Stimulated activated CD8-positive, alpha-beta memory T cell treated with anti-CD3 and anti-CD28 coated beads, Interleukin-12 subunit alpha, Interleukin-12 subunit beta, amount 100 ng/mL, for 1 hour (primary cell): ENCODE data around the gene VEGFC.

Experiments
- DNase-seq: peaks from one replicate; pipeline ENCODE4 v3.0.0-alpha.2; 2020; ENCODE audit warnings: low read depth

VEGFC gene

GRCh38 chr4:176798540-176798939 is 5.8 kb upstream of the VEGFC start:
- DNase-seq: no peak

DNA sequence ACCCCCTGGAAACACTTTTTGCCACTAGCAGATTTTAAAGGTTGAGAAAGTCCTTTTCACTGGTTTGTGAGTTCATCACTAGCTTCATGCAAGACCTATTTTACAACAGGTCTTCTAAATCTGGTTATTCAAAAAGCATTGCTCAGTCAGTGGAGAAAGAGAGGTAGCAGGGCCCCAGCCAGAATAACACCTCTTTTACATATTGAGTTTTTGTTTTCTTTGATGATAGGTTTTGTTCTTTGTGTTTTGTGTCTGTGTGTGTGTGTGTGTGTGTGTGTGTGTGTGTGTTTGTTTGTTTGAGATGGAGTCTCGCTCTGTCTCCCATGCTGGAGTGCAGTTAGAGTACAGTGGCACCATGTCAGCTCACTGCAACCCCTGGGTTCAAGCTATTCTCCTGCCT is 2.7 kb upstream of the VEGFC start:
- DNase-seq: no peak

DNA sequence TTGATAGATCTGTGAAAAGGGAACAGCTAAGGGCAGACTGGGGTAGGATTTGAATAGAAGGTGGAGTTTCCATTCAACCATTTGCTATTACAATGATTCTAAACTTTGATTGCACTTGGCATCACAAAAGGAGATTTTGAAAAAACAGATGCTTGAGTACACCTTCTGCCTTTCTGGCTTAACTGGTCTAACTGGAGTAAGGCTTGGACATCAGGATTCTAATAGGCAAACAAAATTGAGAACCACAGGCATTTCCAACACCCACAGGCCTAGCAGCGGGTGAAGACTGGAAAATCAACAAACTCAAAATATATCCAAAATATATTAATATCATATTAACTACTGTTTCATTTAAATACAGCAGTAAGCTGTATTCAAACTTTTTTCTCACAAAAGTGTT is 1.9 kb upstream of the VEGFC start:
- DNase-seq: no peak

GRCh38 chr4:176794151-176794550 is 1.4 kb upstream of the VEGFC start:
- DNase-seq: no peak

DNA sequence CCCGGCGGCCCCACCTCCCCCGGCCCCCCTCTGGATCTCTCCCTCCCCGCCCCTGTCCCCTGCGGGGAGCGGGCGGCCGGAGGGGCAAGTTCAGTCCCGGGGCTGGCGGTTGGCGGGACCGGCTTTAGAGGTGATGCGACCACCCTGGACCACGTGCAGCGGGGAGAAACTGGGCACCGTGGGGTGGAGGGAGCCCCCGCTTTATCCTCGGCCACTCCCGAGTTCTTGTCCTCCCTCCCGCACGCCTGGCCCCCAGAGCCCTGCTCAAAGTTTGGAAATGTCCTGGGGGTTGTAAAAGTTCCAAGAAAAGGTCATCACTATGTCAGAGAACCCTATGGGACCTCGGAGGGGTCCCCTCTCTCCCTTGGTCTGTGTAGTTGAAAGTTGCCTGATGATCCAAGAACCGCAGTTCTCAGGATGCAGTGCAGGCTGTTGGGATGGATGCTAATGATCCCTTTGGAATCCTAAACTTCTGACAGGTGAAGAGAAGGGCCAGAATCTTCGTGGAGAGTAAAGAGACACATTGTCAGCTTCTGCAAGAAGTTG is 411 bp upstream of the VEGFC start:
- no peak for DNase-seq

- no peak for DNase-seq
These were observed 964 bp downstream of the VEGFC start for GRCh38 chr4:176791591-176792325.

DNA sequence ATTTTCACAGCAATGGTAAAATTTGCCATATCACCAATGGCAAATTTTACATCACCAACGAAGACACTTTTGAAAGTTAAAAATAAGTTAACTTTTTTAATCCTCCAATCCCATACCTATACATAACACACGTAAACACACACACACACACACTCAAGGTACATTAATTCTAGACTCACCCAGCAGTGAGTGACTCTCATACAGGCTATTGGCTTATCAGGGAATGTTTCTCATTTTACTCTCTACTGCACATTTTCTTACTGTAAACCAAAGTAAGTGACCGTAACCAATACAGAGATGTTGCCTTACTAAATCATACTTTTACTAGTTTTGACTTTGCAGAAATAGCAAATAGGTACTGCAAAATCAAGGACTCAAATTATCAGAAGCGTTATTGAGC is 2.3 kb downstream of the VEGFC start:
- no peak for DNase-seq

- no peak for DNase-seq
These were observed 2.8 kb downstream of the VEGFC start for GRCh38 chr4:176789955-176790354.

- no peak for DNase-seq
These were observed 3.8 kb downstream of the VEGFC start for GRCh38 chr4:176788971-176789370.

- DNase-seq: no peak
These were observed 4.5 kb downstream of the VEGFC start for GRCh38 chr4:176788248-176788647.

- DNase-seq: no peak
These were observed 7.9 kb downstream of the VEGFC start for GRCh38 chr4:176784816-176785215.

GRCh38 chr4:176782794-176783193 is 9.9 kb downstream of the VEGFC start:
- DNase-seq: no peak

GRCh38 chr4:176782191-176782590 is 10.5 kb downstream of the VEGFC start:
- no peak for DNase-seq

DNA sequence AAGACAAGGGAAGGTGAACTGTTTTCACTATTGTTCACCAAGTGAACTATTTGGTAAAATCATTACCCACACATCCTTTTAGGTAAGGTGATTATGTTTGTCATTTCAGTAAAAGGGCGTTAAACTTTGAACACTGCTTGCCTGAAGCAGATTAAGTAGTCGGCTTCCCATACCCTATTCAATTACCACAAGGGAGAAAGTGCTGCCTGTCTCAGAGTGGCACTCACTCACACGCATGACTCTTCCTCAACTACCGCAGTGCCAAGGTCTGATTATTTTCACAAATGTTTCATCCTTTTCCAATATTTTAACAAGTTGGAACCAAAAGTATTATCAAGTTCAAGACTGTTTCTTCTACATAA is 11.0 kb downstream of the VEGFC start:
- no peak for DNase-seq

- DNase-seq: no peak
These were observed 11.6 kb downstream of the VEGFC start for GRCh38 chr4:176780995-176781738.

GRCh38 chr4:176779421-176779820 is 13.3 kb downstream of the VEGFC start:
- no peak for DNase-seq

DNA sequence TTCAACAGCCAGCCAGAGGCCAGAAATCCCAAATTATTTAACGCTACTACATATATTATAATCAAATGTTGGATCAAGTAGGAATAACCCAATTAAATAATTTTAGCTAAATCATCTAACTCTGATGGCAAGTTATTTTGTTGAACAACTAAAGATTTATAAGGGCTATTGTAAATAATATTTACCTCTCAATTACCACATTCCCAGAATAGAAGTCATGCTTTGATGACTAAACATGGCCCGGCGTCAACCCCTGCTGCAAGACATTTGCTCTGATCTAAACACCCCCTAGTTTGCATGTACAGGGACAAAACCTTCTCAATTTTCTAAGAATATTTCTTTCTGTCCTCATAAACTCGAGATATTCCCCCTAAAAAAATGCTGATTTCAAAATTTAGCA is 14.2 kb downstream of the VEGFC start:
- DNase-seq: no peak

GRCh38 chr4:176778063-176778462 is 14.7 kb downstream of the VEGFC start:
- no peak for DNase-seq

DNA sequence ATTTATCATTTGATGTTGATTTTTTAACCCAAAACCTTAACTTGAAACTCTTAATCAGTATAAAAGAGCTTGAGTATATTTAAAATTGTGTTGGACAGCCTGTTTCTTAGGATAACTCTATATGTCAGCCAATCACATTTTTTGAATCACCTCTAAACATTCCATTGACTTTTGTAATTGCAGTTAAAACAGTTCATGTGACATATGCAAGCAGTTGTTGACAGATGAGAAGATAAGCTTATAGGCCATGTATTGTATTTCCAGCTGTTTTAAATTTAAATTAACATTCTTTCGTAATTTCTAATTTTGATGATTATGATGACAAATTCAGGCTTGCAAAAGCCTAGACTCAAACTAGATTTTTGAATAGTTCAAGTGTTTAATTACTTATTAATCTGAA is 17.4 kb downstream of the VEGFC start:
- DNase-seq: no peak

DNA sequence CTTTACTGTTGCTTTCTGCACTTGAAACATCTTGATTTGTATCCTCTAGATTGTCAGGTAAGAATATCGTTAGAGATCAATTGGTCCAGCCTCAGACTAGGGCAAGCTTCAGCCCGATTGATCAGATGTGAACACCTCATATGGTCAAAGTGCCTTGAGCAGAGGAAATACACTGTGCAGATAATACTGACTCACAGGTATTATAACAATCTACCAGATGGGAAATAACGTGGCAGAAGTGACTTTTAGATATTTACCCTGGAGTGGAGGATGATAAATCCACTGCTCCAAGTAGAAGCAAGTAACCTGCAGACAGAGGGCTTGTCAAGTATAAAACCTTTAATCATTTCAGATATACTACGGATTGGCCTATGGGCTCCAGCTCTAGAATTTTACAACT is 17.9 kb downstream of the VEGFC start:
- no peak for DNase-seq

DNA sequence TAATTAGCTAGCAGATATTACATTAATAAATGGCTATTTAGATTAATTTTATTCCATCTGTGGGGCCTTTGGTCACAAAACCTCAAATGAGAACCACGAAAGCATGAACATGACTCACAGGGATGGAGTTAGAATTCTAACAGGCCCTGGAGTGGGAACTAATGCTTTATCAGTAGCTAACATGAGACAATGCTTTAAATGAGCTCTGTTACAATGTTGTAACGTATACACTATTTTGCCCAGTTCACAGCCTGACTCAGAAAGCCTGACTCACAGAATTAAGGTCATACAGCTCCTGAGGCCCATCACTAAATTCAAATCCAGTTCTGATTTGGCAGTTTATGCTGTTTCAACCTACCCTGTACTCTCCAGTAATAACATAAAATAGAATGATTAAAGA is 23.2 kb downstream of the VEGFC start:
- DNase-seq: no peak

GRCh38 chr4:176767183-176767582 is 25.5 kb downstream of the VEGFC start:
- no peak for DNase-seq

DNA sequence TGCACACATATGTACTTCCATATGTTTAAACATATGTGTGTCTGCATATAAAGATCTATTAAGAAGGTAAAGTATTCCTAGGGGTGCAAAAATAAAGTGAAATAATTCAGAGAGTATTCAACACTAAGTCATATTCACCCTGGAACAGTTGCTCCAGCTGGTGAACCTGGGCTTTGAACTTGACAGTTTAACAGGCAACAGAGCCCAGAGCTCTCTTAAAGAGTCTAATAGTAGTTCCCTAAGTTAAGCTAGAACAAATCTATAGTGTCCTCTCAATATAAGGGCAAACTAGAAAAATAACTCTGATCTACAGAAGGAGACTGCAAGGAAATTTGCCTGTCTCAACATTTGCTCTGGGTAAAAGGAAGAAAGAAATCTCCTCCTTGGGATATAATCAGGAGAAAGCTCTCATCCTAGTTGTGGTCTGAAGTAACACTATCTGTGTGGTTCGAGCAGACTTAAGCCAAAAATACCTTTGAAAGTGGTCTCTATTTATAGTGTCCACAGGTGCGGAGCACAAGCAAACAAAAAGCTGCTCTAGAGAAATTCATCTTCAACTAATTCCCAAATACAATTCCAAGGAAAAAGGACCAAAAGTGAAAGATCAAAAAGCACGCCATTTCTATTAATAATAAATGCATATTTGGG is 29.9 kb downstream of the VEGFC start:
- no peak for DNase-seq
